Suprapubic skin (tissue), 4 donors: Measurements from ENCODE around the gene SNX6.

ENCODE experiments used
- CTCF ChIP-seq, 2 donors: fragments of 200-600 bp in 1 of 2; fragments of 450-650 bp in 1 of 2; sonication (generic) in 1 of 2; IDR thresholded peaks; one replicate each; pipeline ENCODE4 v1.5.1; 2016 to 2019; ENCODE audit warnings: antibody characterized with exemption in 2 of 2, mild to moderate bottlenecking in 1 of 2, moderate library complexity in 1 of 2
- EP300 ChIP-seq: sonication (generic); formaldehyde crosslinking; IDR thresholded peaks from one replicate; pipeline ENCODE4 v1.6.1; 2017; ENCODE audit warnings: antibody characterized with exemption
- POLR2A ChIP-seq, 2 donors: fragments of 450-650 bp; IDR thresholded peaks; one replicate each; pipeline ENCODE4 v1.6.1; 2017; ENCODE audit warnings: antibody characterized with exemption in 2 of 2, mild to moderate bottlenecking in 2 of 2, moderate library complexity in 2 of 2
- POLR2AphosphoS5 ChIP-seq, 3 donors: sonication (generic); formaldehyde crosslinking; IDR thresholded peaks; one replicate each; pipeline ENCODE4 v1.6.1; 2017; ENCODE audit warnings: antibody characterized with exemption in 3 of 3

DNA sequence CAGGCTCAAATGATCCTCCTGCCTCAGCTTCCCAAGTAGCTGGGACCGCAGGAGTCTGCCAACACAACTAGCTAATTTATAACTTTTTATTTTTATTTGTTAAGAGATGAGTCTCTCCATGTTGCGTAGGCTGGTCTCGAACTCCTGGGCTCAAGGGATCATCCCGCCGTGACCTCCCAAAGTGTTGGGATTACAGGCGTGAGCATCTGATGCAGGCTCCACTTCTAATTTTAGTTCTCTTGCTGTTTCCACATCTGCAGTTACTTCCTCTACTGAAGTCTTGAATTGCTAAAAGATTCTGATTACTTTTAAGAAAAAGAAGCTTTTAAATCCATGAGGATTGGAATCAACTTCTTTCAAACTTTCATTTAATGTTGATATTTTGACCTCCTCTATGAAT, 13.4 kb upstream of the SNX6 start:
- no peak for TF ChIP-seq POLR2AphosphoS5 (IDR thresholded peaks at IDR 0.05)
- TF ChIP-seq CTCF (IDR thresholded peaks at IDR 0.05), result no peak
- TF ChIP-seq POLR2A (IDR thresholded peaks at IDR 0.05), result no peak
- no peak for TF ChIP-seq EP300
